Hippocampal formation (tissue), 2 donors: ENCODE measurements around the gene NME7.
"Not testable (repeated sequence)": the region's sequence is repeated elsewhere in the genome, so short reads cannot be mapped to it uniquely, and the experiment has no call there.

ENCODE experiments used
- DNase-seq, 2 donors: peaks; one replicate each; lab custom pipeline; 2025; lab: John Stamatoyannopoulos, UW

NME7 gene

DNA sequence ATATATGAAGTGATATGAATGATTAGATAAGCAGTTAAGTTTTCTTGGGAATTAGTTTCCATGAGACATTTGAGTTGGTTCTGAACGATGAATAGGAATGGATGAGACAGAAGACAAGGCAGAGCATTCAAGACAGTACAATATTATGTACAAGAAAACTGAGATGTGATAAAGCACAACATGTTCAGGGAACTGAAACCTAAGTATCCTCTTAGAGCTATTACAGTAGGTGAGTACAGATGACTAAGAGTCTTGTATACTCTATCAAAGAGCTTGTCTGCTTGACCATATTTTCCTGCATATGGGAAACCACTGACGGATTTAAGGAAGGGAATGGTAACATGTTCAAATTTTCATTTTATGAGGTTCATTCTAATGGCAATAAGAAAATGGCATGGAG lies 61.6 kb downstream of the NME7 start:
- no peak for DNase-seq

DNA sequence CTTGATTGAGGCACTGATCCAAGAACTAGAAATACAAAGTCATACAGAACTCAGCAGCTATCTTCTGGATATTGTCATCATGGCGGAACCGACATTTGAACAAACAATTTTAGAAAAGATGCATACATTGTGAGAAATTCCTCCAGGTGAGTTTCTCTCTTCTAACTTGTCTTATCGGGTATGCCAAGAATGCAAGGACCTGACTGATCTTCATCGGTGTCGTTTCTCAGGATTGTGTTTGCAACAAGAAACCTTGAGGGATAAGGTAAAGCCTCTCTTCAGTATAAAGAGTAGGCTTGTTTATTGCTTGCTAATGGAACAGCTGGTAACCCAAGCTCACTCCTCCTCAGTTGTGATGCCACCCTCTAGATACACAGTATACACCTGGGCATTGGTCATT lies 62.2 kb downstream of the NME7 start:
- no peak for DNase-seq

DNA sequence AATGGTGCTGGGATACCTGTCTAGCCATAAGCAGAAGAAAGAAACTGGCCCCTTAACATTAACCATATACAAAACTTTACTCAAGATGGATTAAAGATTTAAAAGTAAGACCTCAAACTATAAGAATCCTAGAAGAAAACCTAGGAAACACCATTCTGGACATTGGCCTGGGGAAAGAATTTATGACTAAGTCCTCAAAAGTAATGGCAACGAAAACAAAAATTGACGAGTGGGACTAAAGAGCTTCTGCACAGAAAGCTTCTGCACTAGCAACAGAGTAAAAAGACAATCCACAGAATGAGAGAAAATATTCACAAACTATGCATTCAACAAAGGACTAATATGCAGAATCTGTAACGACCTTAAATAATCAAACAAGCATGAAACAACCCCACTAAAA lies 66.7 kb downstream of the NME7 start:
- DNase-seq, result no peak

DNA sequence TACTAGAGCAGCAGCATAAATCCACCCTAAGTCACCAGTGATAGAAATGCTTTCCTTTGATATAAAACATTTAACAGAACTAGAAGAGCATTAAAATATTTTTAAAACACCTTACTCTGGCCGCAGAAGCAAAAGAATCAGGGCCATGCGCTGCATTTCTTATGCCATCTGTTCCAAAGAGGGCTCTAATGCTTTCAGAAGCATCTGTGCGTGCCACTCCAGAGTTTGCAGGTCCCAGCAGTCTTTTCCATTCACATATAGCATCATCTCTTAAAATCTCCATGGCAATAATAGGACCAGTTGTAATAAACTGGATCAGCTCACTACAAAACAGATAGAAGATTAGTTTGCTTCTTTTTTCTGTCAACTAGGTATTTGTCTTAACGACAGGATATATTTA lies 69.2 kb downstream of the NME7 start:
- DNase-seq, result no peak

DNA sequence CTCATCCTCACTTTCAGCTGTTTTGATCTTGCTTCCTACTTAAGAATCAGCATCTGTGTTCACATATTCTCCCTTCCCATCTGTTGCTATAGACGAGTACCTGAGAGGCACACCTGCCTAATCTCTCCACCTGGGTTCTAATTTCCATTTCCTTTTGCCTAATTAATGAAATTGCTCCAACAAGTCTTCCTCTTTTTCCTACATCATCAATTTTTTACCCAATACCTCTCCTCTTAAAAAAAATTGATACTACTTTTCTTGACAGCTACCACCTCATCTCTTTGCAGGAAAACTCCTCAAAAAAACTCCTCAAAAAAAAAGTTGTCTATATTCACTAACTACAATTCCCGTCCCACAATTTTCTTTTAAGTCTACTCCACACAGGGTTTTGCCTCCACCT lies 71.8 kb downstream of the NME7 start:
- no peak for DNase-seq

DNA sequence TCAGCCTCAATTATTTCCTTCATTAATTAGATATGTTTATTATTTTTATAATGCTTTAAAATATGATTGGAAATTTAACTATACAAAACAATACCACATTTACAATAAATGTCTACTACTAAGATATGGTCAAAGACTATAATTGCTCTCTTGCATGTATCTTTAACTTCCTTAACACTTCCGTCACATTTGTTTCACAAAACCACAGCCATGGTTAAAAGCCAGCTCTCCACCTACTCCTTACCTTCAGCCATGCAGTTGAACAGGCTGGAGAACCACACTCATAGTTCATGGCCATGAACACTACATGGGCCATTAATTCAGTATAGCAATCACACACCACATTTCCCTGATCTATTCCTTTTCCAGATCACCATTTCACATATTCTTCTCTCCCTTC lies 72.2 kb downstream of the NME7 start:
- no peak for DNase-seq

DNA sequence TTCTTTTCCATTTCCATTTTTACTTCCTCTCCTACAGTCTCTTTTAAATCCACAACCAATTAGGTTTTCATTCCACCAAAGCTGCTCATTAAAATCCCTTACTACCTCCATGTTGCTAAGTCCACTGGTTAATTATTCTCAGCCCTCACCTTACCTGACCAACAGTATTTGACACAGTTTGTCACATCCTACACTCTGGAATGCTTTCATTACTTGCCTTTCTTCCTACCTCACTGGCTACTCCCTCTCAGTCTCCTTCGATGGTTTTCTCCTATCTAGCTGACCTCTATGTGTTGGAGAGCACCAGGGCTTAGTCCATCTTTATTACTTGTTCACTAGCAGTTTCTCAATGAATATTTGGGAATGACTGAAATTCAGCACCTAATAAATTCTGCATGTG lies 78.6 kb downstream of the NME7 start:
- DNase-seq, result no peak

DNA sequence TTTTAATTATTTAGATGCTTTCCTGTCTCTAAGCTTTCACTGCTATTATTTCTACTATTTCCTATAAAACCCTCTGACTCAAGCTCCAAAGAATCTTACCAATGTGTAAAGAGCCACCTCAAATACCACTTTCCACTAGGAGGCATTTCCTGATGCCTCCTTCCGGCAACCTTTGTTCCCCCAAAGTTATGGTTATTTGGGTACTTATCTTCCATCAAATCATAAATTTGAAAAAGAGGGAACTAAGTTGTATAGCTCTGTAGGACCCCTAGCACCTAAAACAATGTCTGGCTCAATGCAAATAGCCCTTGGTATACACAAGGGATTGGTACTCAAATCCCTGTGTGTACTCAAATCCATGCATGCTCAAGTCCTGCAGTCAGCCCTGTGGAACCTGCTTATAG lies 79.6 kb downstream of the NME7 start:
- no peak for DNase-seq

DNA sequence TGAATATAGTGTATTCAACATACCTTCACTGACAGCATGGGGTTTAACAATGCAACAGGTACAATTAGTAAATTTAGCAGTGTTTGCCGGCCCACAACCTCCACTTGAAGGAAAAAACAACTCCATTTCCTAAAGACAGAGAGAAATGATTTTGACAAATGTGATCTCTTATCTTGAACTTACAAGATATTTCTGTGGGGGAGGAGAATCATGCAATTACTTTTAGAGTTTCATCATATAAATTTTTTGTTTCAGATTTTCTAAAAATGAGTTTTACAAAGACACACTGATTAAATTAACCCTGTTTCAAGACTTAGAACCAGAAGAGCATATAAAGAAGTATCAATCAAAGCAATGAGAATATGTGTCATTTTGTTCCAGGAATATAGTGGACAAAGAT lies 80.3 kb downstream of the NME7 start:
- DNase-seq, result no peak

DNA sequence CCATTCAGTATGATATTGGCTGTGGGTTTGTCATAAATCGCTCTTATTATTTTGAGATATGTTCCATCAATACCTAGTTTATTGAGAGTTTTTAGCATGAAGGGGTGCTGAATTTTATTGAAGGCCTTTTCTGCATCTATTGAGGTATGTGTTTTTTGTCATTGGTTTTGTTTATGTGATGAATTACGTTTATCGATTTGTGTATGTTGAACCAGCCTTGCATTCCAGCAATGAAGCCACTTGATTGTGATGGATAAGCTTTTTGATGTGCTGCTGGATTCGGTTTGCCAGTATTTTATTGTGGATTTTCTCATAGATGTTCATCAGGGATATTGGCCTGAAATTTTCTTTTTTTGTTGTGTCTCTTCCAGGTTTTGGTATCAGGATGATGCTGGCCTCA lies 86.0 kb downstream of the NME7 start:
- not testable (repeated sequence) for DNase-seq

DNA sequence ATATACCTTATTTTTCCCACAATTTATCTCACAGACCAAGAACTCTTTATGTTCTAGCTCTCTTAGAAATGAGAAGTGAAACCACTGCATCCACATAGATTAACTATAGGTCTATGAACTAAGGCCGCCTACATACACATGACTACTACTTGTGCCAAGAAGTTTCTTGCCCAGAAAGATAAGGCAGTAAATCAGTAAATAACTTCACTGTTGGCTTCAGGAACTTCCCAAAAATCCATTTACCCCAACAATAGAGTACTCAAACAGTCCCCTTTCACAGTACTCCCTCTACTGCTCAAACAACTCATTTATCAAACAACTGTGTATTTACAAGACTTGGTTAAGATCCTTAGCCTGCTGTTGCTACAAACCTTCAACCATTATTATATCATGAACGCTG lies 96.5 kb downstream of the NME7 start:
- DNase-seq, result no peak

DNA sequence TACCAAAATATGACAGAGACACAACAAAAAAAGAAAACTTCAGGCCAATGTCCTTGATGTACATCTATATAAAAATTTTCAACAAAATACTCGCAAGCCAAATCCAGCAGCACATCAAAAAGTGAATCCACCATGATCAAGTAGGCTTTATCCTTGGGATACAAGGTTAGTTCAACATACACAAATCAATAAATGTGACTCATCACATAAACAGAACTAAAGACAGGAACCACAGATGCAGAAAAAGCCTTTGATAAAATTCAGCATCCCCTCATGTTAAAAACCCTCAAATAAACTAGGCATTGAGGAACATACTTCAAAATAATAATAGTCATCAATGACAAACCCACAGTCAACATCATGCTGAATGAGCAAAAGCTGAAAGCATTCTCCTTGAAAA lies 101.5 kb downstream of the NME7 start:
- DNase-seq, result no peak

DNA sequence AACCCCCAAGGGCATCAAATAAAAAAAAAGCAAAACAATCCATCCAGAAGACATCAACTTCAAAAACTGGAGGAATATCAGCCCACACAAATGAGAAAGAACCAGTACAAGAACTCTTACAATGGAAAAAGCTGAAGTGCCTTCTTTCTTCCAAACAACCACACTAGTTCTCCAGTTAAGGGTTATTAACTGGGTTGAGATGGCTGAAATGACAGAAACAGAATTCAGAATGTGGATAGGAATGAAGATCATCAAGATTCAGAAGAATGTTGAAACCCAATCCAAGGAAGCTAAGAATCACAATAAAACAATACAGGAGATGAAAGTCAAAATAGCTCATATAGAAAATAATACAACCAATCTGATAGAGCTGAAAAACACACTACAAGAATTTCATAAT lies 104.5 kb downstream of the NME7 start:
- DNase-seq, result no peak

DNA sequence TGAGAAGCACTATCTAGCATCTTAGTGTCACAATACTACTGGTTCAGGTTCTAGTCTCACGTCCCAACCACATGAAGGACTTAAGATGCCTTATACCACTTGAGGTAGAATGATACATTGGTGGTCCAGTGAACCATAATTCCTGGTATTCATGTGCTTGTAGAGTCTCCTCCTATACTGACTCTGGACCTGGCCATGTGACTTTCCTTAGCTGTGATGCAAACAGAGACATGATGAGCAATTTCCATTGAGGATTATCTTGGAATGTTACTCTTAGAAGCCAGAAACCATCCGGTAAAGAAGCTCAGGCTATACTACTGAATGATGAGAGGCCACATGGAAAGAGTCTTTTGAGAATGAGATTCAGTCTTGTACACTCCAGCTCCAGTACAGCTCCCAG lies 105.7 kb downstream of the NME7 start:
- no peak for DNase-seq

DNA sequence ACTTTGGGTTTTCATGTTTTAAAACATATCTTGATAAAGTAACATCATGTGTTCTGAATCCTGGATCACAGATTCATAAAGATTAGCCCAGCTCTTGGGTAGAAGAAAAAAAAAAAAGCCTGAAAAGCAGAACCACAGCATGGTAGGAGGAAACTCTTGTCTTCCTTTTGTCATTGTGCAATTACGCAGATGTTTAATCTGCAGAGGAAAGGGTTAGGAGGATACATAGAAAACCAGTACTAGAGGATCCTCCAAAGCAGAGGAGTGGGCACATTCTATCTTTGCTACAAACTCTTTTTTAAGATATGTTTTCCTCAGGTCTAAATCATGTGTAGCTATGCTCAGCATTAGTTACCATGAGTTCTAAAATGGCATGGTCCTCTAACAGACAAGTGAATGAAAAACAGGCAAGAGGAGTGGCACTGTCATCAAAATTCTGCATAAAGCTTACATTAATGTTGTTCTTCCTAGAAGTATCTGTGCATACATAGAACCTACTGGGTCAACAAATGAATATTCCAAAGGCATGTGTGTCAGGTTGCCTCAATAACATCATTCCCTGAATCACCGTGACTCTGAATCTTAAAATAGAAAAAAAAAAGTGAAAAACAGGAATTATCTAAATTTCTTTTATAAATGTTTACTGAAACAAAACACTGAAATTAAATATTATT lies 107.0 kb downstream of the NME7 start:
- DNase-seq, result no peak

DNA sequence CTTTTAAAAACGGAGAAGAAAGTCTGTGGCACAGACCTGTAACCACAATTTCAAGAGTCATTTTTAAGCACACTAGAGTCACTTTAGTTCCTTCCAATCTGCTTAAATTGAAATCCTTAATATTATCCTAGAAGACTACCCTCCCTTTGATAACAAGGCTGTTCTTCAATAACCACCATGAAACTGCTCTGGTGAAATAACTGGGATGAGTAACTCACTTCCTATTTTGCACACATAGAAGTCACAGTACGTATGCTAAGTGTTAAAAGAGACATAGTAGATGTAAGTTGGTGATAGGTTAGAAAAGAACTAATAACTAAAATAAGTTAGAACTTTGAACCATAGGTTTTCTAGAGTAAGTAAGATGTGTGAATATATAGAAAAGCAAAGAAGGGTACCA lies 107.8 kb downstream of the NME7 start:
- no peak for DNase-seq

DNA sequence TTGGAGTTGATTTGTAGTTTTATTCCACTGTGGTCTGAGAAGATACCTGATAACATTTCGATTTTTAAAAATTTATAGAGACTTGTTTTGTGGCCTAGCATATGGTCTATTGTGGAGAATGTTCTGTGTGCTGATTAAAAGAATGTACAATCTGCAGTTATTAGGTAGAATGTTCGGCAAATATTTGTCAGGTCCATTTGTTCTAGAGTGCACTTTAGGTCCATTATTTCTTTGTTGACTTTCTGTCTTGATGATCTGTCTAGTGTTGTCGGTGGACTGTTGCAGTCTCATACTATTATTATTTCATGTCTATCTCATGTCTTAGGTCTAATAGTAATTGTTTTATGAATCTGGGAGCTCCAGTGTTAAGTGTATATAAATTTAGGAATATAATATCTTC lies 116.8 kb downstream of the NME7 start:
- no peak for DNase-seq

DNA sequence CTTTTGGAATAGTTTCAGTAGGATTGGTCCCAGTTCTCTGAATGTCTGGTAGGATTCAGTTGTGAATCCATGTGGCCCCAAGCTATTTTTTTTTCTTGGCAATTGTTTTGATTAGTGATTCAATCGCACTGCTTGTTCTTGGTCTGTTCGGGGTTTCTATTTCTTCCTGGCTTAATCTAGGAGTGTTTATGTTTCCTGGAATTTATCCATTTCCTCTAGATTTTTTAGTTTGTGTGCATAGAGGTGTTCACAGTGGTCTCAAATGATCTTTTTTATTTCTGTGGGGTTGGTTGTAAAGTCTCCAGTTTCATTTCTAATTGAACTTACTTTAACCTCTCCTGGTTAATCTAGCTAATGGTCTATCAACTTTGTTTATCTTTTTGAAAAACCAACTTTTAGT lies 117.6 kb downstream of the NME7 start:
- DNase-seq, result no peak

DNA sequence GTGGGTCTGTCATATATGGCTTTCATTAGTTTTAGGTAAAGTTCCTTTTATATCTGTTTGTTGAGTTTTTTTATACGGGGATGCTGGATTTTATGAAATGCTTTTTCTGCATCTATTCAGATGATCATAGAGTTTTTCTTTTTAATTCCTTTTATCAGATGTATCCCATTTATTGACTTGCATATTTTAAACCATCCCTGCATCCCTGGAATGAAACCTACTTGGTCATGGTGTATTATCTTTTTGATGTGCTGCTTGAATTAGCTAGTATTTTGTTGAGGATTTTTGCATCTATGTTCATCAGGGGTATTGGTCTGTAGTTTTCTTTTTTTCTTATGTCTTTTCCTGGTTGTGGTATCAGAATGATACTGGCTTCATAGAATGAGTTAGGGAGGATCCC lies 118.0 kb downstream of the NME7 start:
- DNase-seq, result no peak

DNA sequence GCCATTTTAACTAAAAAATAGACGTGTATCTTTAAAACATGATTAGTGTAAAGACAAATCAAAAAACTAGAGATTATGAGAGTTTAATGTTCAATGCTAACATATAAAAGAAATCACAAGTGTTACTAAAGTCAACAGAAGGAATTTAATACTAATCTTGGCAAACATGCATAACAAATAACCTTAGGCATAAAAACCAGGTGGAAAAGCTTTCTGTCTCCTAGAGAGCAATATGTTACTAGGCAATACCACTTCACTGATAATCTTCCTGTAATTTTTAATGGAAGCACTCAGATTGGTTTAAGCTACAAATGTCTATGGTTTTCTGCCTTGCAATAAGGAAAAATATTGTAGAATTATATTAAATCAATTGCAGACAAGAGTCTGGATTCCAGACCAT lies 121.9 kb downstream of the NME7 start:
- DNase-seq, result no peak

DNA sequence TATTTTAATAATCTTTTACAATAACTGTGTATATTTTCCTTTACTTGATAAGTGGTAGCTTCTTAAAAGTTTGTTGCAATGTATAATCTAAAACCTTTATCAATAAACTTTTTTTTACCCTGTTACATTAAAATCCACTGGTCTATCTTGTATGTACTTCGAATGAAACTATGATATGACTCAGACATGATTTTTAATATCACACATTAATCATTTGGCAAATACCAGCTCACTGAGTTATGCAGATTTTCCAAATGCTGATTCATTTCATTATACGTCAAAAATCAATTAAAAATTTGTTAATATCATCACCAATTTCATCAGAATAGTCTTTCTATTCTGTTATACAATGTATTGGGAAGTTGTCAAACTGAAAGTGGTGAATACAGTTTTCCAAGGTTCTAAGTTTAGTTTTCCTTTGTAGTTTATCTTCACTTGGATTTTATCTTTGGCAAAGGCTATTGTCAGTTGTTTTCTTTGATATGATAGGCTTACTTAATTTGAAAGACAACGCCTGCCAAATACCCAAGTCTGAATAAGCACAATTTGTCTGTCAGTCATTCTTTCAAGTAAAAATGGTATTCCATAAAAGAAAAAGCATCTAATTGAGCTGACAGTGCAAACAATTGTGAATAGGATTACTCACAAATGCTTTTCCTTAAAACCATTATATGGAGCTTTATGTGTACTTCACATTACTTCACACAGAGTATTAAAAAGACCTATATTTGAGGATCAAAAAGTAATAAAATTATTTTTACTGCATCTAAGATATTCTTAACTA lies 127.0 kb downstream of the NME7 start:
- DNase-seq, result no peak

DNA sequence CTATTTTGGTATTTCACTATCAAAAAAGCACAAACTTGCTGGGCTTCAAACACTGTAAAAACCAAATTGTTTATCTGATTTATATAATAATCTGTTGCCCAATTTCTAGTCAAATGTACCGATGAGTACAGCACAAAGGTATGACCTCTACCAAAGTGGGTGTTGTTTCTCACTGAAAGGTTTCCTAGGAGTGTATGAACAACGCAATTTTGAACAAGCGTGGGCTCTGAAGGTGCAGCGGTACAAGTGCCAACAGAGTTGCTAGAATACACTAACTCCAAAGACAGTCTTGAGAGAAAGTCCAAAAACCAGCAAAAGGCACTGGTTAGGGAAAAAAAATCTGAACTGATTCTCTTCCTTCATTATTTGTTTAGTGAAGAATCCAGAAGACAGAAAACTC lies 130.7 kb downstream of the NME7 start:
- no peak for DNase-seq

DNA sequence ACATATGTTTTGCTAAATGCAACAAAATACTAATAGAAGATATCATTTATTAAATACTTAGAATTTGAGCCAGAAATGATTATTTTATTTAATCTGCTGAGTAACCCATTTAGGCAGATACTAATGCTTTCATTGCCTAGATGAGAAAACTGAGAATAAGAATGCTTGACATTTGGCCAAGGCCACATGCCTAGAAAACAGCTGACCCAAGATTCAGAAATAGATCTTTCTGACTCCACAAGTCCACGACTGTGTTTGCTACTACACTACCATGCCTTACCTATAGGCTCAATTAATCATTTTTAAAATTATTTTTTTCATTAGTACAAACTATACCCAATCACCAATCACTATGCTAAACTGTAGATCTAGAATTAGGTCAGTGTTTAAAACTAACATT lies 131.5 kb downstream of the NME7 start:
- DNase-seq, result no peak

DNA sequence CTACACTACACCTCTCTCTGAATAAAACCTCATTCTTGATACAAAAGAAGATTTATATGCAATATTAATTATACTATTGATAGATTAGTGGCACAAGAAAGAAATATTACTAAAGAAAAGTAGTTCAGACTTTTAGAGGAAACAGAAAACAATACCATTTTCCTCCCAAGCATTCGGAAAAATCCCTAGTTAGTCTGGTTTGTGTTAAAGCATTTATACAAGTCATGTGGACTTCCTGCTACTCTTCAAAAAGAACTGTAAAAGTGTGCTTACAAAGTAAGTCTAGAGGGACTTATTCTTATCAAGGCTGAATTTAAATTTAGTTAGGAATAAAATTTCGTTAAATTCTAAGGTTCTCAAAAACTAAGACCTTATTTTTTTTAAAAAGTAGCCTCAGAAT lies 132.0 kb downstream of the NME7 start:
- DNase-seq, result no peak
